Activated effector memory CD4-positive, alpha-beta T cell treated with anti-CD3 and anti-CD28 coated beads, Interleukin-2, amount 50 U/mL, for 16 hours (primary cell): ENCODE results near the gene BCL11B.
A peak's percentile ranks its signal among the peaks of the same experiment; 100 is the strongest.

Experiments
- DNase-seq: peaks from one replicate; pipeline ENCODE4 v3.0.0-alpha.2; 2020

BCL11B gene

GRCh38 chr14:99129998-99130397, 142.0 kb downstream of the BCL11B start:
- DNase-seq = no peak

DNA sequence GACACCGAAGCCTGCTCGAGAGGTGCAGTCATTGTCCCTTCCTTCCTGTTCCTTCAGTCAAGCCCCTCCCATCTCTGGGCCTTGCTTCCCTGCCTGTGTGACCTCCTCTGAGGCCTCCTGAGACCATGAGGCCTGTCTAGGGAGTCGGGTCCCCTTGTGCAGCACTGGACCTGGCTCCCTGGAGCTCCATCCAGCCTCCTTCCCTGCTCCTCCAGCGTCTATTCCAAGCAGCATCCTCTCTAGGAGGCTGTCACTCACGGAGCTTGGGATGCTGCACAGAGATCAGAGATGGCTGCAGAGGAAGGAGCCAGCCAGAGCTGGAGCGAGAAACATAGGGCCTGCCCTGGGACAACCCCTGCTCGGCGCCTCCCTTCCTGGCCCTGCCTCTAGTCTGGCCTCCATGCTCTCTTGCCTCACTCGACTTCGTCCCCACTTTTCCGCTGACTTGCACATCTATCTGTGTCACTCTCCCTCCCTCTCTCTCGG, 142.7 kb downstream of the BCL11B start:
- no peak for DNase-seq

DNA sequence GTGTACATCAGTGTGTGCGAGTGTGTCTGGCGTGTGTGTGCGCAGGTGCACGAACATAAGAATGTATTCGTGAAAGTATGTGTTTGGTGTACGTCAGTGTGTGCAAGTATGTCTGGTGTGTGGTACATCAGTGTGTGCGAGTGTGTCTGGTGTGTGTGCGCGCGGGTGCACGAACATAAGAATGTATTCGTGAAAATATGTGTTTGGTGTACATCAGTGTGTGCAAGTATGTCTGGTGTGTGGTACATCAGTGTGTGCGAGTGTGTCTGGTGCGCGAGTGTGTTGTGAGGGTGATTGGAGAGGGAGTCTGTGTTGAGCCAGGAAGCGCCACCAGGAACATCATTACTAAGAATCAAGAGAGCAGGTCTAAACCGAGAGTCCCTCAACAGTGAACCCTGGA, 143.8 kb downstream of the BCL11B start:
- DNase-seq = no peak

GRCh38 chr14:99127651-99128167, 144.3 kb downstream of the BCL11B start:
- DNase-seq = no peak

DNA sequence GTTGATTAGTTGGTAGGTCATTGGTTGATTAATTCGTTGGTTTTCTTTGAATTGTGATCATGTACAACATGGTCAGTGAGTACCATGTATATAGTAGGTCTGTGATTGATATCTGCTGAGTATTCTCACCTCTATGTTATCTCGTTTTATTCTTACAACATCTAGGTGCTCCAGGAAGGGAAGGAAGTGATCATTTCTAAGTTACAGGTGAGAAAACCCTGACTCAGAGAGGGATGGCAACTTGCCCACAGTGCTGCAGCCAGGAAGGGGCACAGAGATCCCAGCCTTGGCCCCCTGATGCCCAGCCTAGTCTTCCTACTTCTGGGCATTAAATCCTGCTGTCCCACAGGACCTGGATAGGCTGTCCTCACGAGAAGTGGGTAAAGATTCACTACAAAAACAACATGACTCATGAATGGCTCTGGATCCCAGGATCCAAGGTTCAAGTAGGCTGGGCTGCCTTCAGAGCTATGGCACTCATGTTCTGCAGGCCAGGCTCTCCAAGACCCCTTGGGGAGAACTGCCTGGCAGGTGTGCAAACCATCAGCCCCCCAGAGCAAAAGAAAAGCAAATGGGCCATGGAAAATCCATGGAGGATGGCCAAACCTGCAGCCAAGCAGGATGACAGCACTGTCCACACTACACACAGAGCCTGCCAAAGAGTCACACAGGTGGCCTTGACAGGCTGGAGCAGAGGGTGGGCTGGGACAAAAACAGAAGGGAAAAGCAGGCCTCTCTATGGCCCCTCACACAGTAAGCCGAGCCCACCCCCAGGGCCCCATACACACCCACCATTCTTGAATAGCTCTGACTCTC, 146.2 kb downstream of the BCL11B start:
- peak; percentile 50 for DNase-seq

- peak; percentile 21 for DNase-seq
Measured at GRCh38 chr14:99125113-99125512, 146.9 kb downstream of the BCL11B start.

- DNase-seq = peak; percentile 41
Measured at GRCh38 chr14:99124482-99125105, 147.4 kb downstream of the BCL11B start.

GRCh38 chr14:99123208-99123870, 148.7 kb downstream of the BCL11B start:
- peak; percentile 55 for DNase-seq

GRCh38 chr14:99122521-99123125, 149.4 kb downstream of the BCL11B start:
- peak; percentile 13 for DNase-seq

- DNase-seq = peak; percentile 42
Measured at GRCh38 chr14:99121319-99121875, 150.6 kb downstream of the BCL11B start.

DNA sequence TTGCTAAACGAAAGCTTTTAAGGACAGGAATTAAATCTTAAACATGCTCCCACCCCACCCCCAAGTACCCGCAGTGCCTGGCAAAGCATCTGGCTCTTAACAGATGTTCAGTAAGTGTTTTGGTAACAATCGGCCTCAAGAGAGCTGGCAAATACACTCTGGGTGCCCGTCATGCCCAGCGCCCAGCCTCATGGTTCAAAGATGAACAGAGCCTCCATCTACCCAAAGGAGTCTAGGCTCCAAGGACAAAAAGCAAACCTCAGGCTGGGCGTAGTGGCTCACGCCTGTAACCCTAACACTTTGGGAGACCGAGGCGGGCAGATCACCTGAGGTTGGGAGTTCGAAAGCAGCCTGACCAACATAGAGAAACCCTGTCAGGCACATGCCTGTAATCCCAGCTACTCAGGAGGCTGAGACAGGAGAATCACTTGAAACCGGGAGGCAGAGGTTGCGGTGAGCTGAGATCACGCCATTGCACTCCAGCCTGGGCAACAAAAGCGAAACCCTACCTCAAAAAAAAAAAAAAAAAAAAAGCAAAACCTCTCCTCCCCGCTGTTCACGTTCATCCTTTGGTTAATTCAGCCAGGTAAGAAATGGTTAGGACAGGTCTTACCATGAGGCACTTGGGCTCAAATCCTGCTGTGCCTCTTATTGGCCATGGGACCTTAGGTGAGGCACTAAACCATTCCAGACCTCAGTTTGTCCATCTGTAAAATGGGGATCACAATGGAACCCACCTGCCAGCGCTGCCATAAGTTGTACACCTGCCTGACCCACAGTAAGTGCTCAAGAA, 151.3 kb downstream of the BCL11B start:
- peak; percentile 36 for DNase-seq

- DNase-seq = peak; percentile 19
Measured at GRCh38 chr14:99119554-99120525, 152.2 kb downstream of the BCL11B start.
